ENCODE data around the gene TRAPPC11. TPM values are rescaled to one million over a fixed set of nuclear protein-coding genes. Genes with fewer than 3 reads are reported as not detected.
"Not testable (repeated sequence)": the region's sequence is repeated elsewhere in the genome, so short reads cannot be mapped to it uniquely, and the experiment has no call there.

Gene TRAPPC11
- 25.8 and 29.8 TPM in 2 replicates for total RNA-seq

DNA sequence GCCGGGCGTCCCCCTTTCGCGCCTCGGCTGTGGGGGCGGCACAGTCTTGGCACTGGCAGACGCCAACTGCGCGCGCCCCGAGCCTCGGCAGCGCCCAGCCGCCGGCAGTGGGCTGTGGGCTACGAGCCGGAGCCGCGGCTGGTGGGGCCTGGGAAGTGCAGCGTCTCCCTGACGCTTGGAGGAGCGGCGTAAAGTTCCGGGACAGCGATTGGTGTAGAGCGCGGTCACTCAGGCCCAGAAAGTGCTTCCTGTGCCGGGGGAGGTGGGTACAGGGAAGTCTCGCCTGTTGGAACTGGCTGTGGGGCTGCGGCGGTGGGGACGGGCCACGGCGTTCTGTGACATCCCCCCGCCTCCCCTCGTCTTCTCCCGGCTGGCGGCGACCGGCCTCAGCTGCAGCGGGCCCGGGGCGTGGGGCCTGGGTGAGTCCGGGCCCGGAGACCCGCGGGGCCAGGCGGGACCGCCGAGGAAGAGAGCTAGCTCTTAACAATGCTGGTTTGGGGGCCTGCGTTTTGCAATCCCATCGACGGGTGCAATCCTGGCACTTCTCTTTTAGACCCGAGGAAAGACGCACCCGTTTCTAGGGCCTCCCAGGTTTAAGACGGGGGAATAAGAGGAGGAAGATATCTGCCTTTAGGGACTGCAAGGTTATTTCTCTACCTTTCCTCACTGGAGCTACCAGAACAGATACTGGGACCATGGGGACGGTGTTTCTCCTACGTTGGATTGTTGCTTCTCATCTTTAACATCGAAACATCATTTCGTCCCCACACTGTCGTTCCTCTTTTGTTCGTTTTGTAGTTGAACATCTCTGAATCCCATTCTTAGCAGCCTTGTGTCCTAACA is at the start of gene TRAPPC11, which contains the start of gene RWDD4:
Gene TRAPPC11 (plus strand): TSS at position 265 of the 843 bp plus-strand sequence. CDS start 4,575 bp downstream, outside the sequence.
Gene RWDD4 (minus strand): TSS at position 157 of the 843 bp plus-strand sequence. CDS start 233 bp downstream, outside the sequence.
- intact Hi-C loops (cut with micrococcal nuclease) = loop anchor here (1.0 to 5.0 kb wide), 8 partner anchors 37 to 1738 kb away; partner anchors contain the start of genes ANKRD37, CDKN2AIP and DCTD

GRCh38 chr4:183610033-183610432 is 49.1 kb upstream of the TRAPPC11 start:
- intact Hi-C loops (cut with micrococcal nuclease) = no loop called here

DNA sequence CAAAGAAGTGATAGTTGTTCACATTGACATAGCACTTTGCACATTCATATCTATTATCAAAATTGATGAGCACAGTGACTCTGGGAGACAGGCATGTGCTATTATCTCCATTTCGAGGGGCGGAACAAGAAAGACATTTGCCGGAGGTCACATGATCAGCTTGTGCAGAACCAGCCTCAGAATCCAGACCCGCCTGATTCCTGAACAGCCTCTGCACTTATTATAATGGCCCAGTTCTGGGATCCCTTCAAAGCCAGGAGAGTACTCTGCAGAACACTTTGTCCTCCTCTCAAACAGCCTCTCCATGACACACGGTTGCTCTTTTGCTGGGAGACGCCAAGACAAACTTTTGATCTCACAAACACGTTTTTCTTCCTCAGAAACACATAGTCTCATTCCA is 48.5 kb upstream of the TRAPPC11 start:
- intact Hi-C loops (cut with micrococcal nuclease) = no loop called here

DNA sequence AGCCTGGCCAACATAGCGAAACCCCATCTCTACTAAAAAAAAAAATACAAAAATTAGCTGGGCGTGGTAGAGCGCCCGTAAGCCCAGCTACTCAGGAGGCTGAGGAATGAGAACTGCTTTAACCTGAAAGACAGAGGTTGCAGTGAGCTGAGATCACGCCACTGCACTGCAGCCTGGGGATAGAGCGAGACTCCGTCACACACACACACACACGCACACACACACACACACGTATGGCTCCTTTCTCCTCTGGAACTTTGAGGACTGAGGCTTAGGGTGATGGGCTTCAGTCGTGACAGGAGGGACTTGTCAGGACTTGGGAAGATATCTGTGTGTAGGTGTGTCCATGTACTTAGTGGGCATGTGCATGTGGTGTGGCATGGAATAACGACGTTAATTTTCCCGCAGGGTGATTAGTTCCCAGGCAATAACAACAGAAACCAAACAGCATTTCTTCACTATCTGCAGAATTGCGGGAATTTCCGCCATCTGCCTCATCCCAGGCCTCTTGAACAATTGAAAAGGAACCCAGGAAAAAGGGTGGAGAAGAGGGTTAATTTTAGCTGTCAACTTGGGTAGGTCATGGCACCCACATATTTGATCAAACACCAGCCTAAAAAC is 47.8 kb upstream of the TRAPPC11 start:
- intact Hi-C loops (cut with micrococcal nuclease) = no loop called here

DNA sequence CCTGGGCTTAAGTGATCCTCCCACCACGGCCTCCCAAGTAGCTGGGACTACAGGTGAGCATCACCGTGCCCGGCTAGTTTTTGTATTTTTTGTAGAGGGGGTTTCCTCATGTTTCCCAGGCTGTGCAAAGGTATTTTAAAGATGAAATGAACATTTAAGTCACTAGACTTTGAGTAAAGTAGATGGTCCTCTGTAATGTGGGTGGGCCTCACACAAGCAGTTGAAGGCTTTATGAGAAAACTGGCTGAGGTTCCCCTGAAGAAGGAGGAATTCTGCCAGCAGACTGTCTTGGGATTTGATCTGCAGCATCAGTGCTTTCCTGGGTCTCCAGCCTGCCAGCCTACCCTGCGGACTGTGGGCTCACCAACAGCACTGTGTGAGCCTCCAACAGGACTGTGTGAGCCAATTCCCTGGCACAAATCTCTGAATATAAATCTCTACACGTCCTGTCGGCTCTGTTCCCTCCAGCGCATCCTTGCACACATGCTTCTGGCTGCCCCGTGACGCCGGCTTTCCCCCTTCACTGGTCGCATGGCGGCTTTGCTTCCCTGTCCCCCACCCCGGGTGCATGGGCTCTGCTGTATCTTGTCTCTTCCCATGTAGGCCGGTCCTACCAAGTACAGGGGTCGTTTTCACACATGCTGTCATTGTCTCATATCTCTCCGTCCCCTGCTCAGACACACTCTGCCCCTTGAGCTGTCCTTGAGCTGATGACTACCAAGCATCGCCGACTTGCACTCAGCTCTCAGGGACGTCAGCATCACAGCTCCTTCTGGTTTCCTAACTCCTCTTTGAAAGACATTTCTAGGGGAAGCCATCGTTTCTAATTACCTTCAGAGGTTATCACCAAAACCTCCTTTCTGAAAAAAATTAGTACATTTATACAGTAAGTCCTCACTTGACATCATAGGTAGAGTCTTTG is 46.5 kb upstream of the TRAPPC11 start:
- intact Hi-C loops (cut with micrococcal nuclease) = no loop called here

GRCh38 chr4:183617075-183617474 is 42.0 kb upstream of the TRAPPC11 start:
- intact Hi-C loops (cut with micrococcal nuclease) = no loop called here

DNA sequence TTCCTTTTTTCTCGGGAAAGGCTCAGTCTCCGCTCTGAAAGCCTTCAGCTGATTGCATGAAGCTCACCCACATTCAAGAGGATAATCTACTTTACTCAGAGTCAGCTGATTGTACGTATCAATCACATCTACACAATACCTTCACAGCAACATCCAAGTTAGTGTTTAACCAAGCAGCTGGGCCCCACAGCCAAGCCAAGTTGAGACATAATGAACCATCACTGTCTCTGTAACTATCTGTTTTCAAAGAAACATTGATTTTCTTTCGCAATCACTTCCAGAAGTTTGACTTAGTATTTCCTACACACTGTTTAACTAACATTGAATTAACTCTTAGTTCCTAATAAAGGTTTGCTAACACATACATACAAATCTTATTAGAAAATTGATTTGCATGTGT is 40.4 kb upstream of the TRAPPC11 start:
- intact Hi-C loops (cut with micrococcal nuclease) = no loop called here

- intact Hi-C loops (cut with micrococcal nuclease) = loop anchor here (5.0 kb wide), 1 partner anchor 37 kb away; the partner anchor contains the start of genes RWDD4 and TRAPPC11
Observed at GRCh38 chr4:183620421-183620820, 38.7 kb upstream of the TRAPPC11 start.

DNA sequence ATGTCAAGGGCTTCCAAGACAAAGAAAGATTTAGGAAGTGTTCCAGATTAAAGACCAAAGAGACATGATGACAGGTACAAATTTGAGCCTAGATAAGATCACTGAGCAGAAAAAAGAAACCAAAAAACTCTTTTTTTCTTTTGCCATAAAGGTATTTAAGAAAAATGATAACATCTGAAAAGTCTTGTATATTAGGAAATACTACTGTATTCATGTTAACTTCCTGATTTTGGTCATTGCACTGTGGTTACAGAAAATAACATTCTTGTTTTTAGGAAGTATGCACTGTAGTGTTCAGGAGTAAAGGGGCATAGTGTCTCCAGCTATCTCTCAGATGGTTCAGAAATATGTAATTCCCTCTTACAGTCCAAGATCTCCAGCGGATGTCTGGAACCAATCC is 37.2 kb upstream of the TRAPPC11 start:
- intact Hi-C loops (cut with micrococcal nuclease) = loop anchor here (5.0 kb wide), 1 partner anchor 35 kb away; the partner anchor contains the start of genes RWDD4 and TRAPPC11

GRCh38 chr4:183624548-183624947 is 34.5 kb upstream of the TRAPPC11 start:
- intact Hi-C loops (cut with micrococcal nuclease) = loop anchor here (5.0 kb wide), 1 partner anchor 33 kb away; the partner anchor contains the start of genes RWDD4 and TRAPPC11

DNA sequence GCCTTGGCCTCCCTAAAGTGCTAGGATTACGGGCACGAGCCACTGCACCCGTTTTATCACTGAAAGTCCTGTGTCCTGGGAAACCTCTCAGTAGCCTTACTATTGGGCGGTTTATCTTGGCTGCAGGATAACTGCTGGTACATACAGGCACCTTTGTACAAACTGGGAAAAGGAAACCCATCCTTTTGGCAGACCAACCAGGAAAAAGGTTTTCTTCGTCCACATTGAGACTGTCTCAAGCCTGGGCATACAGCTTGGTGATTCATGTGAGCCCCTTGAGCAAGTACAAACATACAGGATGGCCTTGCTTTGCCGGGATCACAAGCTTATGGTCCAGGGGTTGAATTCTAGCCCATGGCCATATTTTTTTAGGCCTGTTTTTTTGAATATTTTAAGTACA is 32.9 kb upstream of the TRAPPC11 start:
- intact Hi-C loops (cut with micrococcal nuclease) = no loop called here

GRCh38 chr4:183627286-183627685 is 31.8 kb upstream of the TRAPPC11 start:
- intact Hi-C loops (cut with micrococcal nuclease) = not testable (repeated sequence)

- intact Hi-C loops (cut with micrococcal nuclease) = no loop called here
Observed at GRCh38 chr4:183627979-183628588, 31.0 kb upstream of the TRAPPC11 start.

DNA sequence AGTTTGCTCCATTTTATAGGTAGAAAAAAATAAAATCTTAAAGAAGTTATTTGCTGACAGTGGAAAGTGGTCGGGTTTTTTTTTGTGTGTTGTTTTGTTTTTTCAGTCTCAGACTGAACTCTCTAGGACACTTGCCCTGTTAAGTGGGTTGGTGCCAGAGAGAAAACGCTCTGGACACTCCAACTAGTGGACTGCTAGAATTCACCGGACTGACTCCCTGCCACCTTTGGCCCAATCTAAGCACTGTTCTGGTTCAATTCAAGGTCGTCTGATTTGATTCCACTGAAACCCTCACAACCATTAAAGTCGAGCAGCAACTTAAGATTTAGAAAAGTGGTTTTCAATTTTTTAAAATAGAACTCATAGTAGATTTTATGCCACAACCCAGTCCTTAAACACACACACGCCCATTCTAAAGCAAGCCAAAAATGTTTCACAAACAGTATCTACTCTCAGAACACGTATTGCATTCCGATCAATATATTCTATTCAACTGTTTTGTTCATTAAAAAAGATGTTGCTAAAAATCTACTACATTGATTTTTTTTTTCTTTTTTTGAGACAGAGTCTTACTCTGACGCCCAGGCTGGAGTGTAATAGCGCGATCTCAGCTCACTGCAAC is 27.4 kb upstream of the TRAPPC11 start:
- intact Hi-C loops (cut with micrococcal nuclease) = no loop called here

DNA sequence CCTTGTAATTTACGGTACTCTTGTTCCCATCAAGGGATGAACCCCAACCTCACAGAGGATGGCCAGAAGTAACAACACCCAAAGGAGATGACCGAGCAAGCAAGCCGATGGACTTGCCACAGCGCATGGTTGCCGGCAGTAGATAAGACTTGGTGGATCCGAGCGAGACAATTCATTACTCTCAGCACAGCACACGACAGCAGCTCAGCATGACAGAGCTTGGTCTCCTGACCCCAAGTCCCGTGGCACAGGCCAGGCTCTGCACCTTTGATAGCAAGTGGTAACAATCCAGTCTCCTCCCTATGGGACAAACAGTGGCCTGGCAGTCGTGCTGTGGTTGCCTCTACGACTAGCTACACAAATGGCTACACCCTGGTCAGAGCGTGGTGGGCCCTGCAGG is 26.4 kb upstream of the TRAPPC11 start:
- intact Hi-C loops (cut with micrococcal nuclease) = no loop called here

- intact Hi-C loops (cut with micrococcal nuclease) = no loop called here
Observed at GRCh38 chr4:183633476-183634400, 25.4 kb upstream of the TRAPPC11 start.

DNA sequence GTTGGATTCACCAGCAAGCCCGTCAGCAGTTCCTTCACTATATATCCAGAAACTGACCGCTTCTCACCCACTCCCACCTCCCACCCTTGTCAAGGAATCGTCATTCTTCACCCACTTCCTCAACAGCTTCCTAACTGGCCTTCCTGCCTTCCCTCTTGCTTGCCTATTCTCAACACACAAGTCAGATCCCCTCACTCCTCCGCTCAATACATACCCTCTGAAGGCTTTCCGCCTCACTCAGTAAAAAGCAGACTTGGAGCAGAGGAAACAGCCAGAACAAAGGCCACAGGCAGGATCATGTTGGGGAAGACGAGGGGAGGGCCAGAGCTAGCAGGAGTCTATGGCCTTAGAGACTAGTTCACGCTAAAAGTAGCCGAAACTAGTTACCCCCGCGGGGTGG is 23.8 kb upstream of the TRAPPC11 start:
- intact Hi-C loops (cut with micrococcal nuclease) = no loop called here

DNA sequence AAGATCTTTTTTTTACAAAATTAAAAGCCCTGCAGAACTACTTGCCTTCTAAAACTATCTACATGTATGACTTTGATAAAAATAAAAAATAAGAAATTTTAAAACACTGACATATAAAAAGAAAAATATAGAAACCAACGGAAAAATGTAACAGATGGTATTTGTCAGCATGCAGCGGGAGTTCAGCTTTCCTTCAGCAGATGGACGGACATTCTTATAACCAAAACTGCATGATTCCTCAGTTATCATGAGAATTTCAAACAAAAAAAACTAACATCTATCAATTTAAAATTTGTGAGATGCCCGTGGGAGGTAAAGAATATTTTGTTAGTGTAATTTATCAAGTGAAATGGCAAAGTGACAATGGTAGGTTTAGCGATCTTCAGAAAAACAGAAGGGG is 23.4 kb upstream of the TRAPPC11 start:
- intact Hi-C loops (cut with micrococcal nuclease) = no loop called here

DNA sequence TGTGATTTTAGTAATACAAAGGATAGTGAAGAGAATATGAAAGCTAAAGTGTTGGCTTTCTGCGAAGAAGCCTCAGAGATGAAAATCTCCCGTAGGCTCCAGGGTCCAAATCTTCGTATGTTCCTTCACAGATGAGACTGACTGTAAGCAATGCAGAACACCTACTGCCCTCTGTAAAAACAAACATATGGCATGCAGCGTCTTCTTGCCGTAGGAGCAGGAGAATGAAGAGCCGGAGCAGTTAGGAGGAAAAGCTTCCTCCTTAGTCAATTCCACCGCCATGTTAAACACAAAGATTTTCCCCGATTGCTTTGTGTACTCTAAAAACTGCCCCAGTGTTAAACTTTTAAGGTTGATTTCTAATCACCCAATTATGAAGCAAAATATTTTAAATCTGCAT is 22.6 kb upstream of the TRAPPC11 start:
- intact Hi-C loops (cut with micrococcal nuclease) = no loop called here

Data from T-helper 2 cell treated with Interferon-gamma antibody and Interleukin-4, amounts not matched to agents 100 ng/mL and 5 ng/mL, for 36 hours (primary cell).